Measurements from ENCODE around the gene CACNA2D3. TPM values are rescaled to one million over a fixed set of nuclear protein-coding genes. Genes with fewer than 3 reads are reported as not detected.

Gene CACNA2D3
- total RNA-seq, 1 donor from 2014 or later = 0.29 TPM

DNA sequence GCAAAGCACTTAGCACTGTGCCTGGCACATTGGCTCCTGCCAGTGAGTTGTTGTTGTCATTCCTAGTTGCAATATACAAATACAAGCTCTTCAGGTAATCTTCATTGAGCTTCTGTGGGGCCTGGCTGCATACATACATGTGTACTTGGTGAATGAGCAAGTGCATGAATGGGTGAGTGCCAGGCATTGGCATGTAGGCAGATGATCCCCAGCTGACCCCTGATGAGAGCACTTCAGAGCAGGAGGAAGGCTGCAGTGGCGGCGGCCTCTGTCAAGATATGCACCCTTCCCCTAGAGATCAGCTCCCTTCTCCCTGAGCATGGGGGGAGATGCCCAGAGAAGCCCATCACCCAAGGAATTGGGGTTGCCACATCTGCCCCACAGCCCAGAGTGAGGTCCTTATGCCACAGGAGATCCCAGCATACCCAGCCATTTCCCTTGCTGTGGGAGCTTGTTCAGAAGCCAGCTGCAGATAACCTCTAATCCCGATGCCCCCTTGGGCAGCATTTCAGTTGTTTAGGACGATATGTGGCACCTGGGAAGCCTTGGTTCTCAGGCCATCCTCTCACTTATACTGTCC is 8.8 kb downstream of the CACNA2D3 start:
- peaks cover 83% of the 10 kb centered on the region for H3K27me3 Mint-ChIP-seq
- H3K27ac Mint-ChIP-seq = no peak overlapping the region
- no peaks in the 10 kb centered on the region for H3K9me3 Mint-ChIP-seq (ENCODE audit: low read depth)
- no peak for TF ChIP-seq CTCF (IDR thresholded peaks at IDR 0.05; ENCODE audit: unreplicated experiment)
- no peaks in the 10 kb centered on the region for H3K4me1 Mint-ChIP-seq (ENCODE audit: low read depth)
- H3K36me3 Mint-ChIP-seq (ENCODE audit: insufficient read depth) = no peaks in the 10 kb centered on the region
- no peak overlapping the region for H3K4me3 Mint-ChIP-seq (ENCODE audit: low read depth)
- no peak for DNase-seq (ENCODE audit: low spot score, unreplicated experiment)

DNA sequence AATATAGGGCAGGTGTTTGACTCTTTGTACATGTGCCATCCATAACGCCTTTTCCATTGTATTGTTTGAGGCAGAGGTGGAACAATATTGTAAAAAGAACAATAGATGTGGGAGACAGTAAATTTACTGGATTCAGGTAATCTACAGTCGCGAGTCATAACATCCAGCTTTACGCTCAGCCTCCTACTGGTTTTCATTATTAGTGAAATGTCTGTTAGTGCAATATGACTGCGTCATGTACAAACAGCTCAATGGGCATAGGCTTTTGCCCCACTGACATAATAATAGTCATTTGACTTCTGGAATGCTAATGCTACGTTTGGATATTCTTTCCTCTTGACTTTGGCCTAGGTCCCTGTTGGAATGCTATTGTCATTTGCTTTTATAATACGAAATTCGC is 9.5 kb downstream of the CACNA2D3 start:
- no peak for DNase-seq (ENCODE audit: low spot score, unreplicated experiment)
- Mint-ChIP-seq H3K27me3 (peaks cover 81% of the 10 kb centered on the region), H3K4me3 (ENCODE audit: low read depth) (no peak overlapping the region), H3K9me3 (ENCODE audit: low read depth) (no peaks in the 10 kb centered on the region), H3K4me1 (ENCODE audit: low read depth) (no peaks in the 10 kb centered on the region), H3K36me3 (ENCODE audit: insufficient read depth) (no peaks in the 10 kb centered on the region), H3K27ac (no peak overlapping the region)
- TF ChIP-seq CTCF (IDR thresholded peaks at IDR 0.05; ENCODE audit: unreplicated experiment) = no peak

DNA sequence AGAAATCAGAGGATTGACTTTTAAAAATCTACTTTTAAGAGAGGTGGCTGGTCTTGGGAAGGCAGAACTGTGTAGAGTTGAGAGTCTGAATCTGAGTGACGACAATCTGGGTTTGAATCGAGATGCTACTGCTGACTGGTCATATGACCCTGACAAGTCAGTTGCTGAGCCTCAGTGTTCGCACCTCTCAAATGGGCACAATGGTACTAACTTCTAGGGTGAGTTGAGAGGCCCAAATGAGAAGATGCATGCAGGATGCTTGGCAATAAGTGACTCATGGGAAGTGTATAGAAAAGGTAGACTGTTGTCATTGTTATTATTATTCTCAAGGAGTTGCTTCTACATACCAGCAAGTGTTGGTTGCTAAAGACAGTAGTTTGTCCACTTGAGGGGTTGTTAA is 10.3 kb downstream of the CACNA2D3 start:
- no peak for DNase-seq (ENCODE audit: low spot score, unreplicated experiment)
- no peak overlapping the region for H3K27ac Mint-ChIP-seq
- no peak for TF ChIP-seq CTCF (IDR thresholded peaks at IDR 0.05; ENCODE audit: unreplicated experiment)
- H3K27me3 Mint-ChIP-seq = peaks cover 77% of the 10 kb centered on the region
- no peak overlapping the region for H3K4me3 Mint-ChIP-seq (ENCODE audit: low read depth)
- no peaks in the 10 kb centered on the region for H3K9me3 Mint-ChIP-seq (ENCODE audit: low read depth)
- H3K36me3 Mint-ChIP-seq (ENCODE audit: insufficient read depth) = no peaks in the 10 kb centered on the region
- no peaks in the 10 kb centered on the region for H3K4me1 Mint-ChIP-seq (ENCODE audit: low read depth)

GRCh38 chr3:54133196-54133595 is 10.8 kb downstream of the CACNA2D3 start:
- TF ChIP-seq CTCF (IDR thresholded peaks at IDR 0.05; ENCODE audit: unreplicated experiment) = no peak
- Mint-ChIP-seq H3K27ac (no peak overlapping the region), H3K9me3 (ENCODE audit: low read depth) (no peaks in the 10 kb centered on the region), H3K4me3 (ENCODE audit: low read depth) (no peak overlapping the region), H3K4me1 (ENCODE audit: low read depth) (no peaks in the 10 kb centered on the region), H3K27me3 (peaks cover 76% of the 10 kb centered on the region), H3K36me3 (ENCODE audit: insufficient read depth) (no peaks in the 10 kb centered on the region)
- DNase-seq (ENCODE audit: low spot score, unreplicated experiment) = no peak

- no peak for DNase-seq (ENCODE audit: low spot score, unreplicated experiment)
Measured at GRCh38 chr3:54134155-54134554, 11.8 kb downstream of the CACNA2D3 start.

More at GRCh38 chr3:54134155-54134554, 11.8 kb downstream of the CACNA2D3 start:
- no peak for TF ChIP-seq CTCF (IDR thresholded peaks at IDR 0.05; ENCODE audit: unreplicated experiment)
- Mint-ChIP-seq H3K4me3 (ENCODE audit: low read depth) (no peak overlapping the region), H3K9me3 (ENCODE audit: low read depth) (no peaks in the 10 kb centered on the region), H3K27me3 (peaks cover 76% of the 10 kb centered on the region), H3K27ac (no peak overlapping the region), H3K36me3 (ENCODE audit: insufficient read depth) (no peaks in the 10 kb centered on the region), H3K4me1 (ENCODE audit: low read depth) (no peaks in the 10 kb centered on the region)
